Retinal pigment epithelial cell (primary cell): Measurements from ENCODE around the gene MAP6.
"Not testable (repeated sequence)": the region's sequence is repeated elsewhere in the genome, so short reads cannot be mapped to it uniquely, and the experiment has no call there.

Experiments used
- DNase-seq: peaks from one replicate; pipeline ENCODE4 v3.0.0-alpha.2; 2010; ENCODE audit warnings: low read depth
- H3K4me3 ChIP-seq: 2 replicates; pipeline ENCODE4 v1.5.1; 2011; ENCODE audit warnings: mild to moderate bottlenecking, low read length, control low read depth, moderate library complexity
- TF ChIP-seq, protein P1 (sequence below): conservative IDR thresholded peaks from 2 replicates; pipeline ENCODE4 v1.5.1; 2011; ENCODE audit warnings: low read depth, low read length, control low read depth, inconsistent platforms

Gene MAP6

DNA sequence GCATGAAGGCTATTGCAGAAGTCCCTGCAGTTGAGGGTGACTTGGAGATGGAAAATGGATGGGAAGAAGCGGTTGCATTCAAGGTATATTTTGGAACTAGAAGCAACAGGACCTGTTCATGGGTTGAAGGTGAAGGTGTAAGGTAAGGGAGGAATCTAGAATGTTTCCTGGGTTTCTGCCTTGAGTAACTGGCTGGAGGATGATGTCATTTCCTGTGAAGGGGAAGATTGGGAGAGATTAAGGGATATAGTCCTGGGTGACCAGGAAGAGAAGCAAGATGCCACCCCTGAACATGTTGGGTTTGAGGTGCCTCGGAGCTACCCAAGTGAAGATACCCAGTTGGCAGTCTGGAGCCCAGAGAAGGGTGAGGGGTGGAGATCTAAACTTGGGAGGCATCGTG lies 36.7 kb upstream of the MAP6 start:
- no peak overlapping the region for H3K4me3 ChIP-seq
- TF ChIP-seq, protein P1, sequence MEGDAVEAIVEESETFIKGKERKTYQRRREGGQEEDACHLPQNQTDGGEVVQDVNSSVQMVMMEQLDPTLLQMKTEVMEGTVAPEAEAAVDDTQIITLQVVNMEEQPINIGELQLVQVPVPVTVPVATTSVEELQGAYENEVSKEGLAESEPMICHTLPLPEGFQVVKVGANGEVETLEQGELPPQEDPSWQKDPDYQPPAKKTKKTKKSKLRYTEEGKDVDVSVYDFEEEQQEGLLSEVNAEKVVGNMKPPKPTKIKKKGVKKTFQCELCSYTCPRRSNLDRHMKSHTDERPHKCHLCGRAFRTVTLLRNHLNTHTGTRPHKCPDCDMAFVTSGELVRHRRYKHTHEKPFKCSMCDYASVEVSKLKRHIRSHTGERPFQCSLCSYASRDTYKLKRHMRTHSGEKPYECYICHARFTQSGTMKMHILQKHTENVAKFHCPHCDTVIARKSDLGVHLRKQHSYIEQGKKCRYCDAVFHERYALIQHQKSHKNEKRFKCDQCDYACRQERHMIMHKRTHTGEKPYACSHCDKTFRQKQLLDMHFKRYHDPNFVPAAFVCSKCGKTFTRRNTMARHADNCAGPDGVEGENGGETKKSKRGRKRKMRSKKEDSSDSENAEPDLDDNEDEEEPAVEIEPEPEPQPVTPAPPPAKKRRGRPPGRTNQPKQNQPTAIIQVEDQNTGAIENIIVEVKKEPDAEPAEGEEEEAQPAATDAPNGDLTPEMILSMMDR, result no peak
- DNase-seq, result no peak

GRCh38 chr11:75703695-75704237 lies 34.9 kb upstream of the MAP6 start:
- no peak for DNase-seq
- H3K4me3 ChIP-seq, result no peak overlapping the region
- TF ChIP-seq, protein P1, result no peak

DNA sequence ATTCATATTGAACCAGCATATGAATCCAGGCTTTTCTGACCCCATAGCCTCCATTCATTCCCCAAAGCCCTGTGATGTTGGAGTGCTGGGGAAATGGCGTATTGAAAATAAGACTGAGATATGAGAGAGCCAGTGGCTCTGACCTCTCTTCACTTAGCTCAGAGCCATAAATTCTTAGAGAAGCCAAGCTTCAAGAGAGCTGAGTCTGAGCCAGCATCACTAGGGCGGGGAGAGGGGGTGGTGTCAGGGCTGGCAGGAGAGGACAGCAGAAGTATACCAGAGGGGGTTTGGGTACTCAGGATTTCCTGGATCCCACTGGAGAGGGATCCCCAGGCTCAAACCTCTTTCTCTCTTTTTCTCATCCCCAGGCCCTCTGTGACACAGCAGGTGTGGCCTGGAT lies 32.1 kb upstream of the MAP6 start:
- no peak for DNase-seq
- TF ChIP-seq, protein P1, result no peak
- H3K4me3 ChIP-seq, result no peak overlapping the region

- H3K4me3 ChIP-seq, result no peak overlapping the region
- DNase-seq, result no peak
- TF ChIP-seq, protein P1, result no peak
Measured at GRCh38 chr11:75697906-75698581, 29.2 kb upstream of the MAP6 start.

DNA sequence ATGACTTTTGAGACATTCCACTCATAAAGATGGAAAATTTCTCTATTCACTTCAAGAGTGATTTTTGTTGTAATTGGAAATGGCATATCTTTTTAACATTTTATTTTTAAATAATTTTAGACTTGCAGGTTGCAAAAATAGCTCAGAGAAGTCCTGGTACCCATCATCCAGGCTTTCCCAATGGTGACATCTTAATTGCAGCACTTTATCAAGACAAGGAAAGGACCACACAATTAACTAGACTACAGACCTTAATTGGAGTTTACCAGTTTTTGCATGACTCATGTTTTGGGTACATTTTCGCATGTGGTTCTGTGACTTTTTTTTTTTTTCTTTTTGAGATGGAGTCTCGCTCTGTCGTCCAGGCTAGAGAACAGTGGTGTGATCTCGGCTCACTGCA lies 23.0 kb upstream of the MAP6 start:
- DNase-seq, result no peak
- H3K4me3 ChIP-seq, result no peak overlapping the region
- TF ChIP-seq, protein P1, result no peak

DNA sequence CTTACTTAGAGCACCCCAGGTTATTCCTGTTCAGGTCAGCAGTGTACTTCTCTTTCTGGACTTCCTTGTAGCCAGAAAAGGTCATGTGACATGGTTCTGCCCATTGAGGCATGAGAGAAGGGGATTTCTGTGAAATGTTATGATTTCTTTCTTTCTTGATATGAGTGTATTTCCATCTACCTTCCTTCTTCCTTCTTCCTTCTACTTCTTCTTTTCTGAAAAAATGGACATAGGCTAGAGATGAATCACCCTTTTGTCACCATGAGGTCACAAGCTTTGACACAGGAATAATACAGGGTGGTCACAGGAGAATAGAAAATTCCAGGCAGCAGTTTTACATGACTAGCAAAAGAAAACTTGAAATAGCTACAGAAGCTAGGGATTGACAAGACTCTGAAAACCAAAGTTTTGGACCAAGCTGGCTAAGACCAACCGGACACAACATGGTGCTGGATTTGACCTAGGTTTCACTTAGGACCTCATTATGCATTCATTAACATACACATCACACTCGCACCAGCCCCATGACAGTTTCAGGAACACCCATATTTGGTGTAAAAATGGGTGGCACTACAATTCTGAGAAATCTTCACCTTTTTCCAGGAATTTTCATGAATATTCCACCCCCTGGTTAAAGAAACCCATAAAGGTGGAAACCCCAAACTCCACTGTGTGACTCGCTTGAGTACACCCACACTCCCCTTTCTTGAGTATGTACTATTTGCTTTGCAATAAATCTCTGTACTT lies 21.2 kb upstream of the MAP6 start:
- DNase-seq, result no peak
- TF ChIP-seq, protein P1, result no peak

GRCh38 chr11:75683856-75684255 lies 15.0 kb upstream of the MAP6 start:
- not testable (repeated sequence) for DNase-seq, H3K4me3 ChIP-seq

More for the DNA sequence above, 21.2 kb upstream of the MAP6 start:
- no peak overlapping the region for H3K4me3 ChIP-seq
